Heart right ventricle (tissue), 16 donors: ENCODE results near the gene SH2D1A. TPM values are rescaled to one million over a fixed set of nuclear protein-coding genes. Genes with fewer than 3 reads are reported as not detected.

Experiments
- ATAC-seq, 8 donors: fragments of 200-7000 bp; cut with Tn5 transposase; one replicate each; pipeline ENCODE4 v1.9.1; 2020; ENCODE audit warnings: mild to moderate bottlenecking in 8 of 8, moderate library complexity in 8 of 8, moderate number of reproducible peaks in 1 of 8
- DNase-seq, 2 donors: peaks; one replicate each; pipeline ENCODE4 v3.0.0-alpha.2; 2020
- H3K27ac ChIP-seq, 10 donors: fragments of 200-600 bp; sonication (generic) in 2 of 10; one replicate each; pipeline versions ENCODE4 v1.5.0 to v1.8.0; 2020 to 2022; ENCODE audit warnings: mild to moderate bottlenecking in 3 of 10
- H3K27me3 ChIP-seq, 7 donors: fragments of 200-600 bp; one replicate each; pipeline ENCODE4 v1.8.0; 2021 to 2022; ENCODE audit warnings: mild to moderate bottlenecking in 2 of 7
- H3K36me3 ChIP-seq, 9 donors: fragments of 200-600 bp; sonication (generic) in 1 of 9; one replicate each; pipeline versions ENCODE4 v1.5.0 to v1.8.0; 2020 to 2022; ENCODE audit warnings: mild to moderate bottlenecking in 2 of 9
- H3K4me1 ChIP-seq, 9 donors: fragments of 200-600 bp; sonication (generic) in 1 of 9; one replicate each; pipeline versions ENCODE4 v1.5.0 to v1.8.0; 2020 to 2022; ENCODE audit warnings: mild to moderate bottlenecking in 4 of 9
- H3K4me3 ChIP-seq, 10 donors: fragments of 200-600 bp; sonication (generic) in 2 of 10; one replicate each; pipeline versions ENCODE4 v1.5.0 to v1.8.0; 2020 to 2022; ENCODE audit warnings: mild to moderate bottlenecking in 7 of 10, moderate library complexity in 2 of 10
- H3K9me3 ChIP-seq, 11 donors: fragments of 200-600 bp in 10 of 11; sonication (generic) in 2 of 11; one replicate each; pipeline versions ENCODE4 v1.5.0 to v1.8.0; 2013 to 2022; ENCODE audit warnings: mild to moderate bottlenecking in 2 of 11, control low read depth in 1 of 11, moderate library complexity in 1 of 11
- CTCF ChIP-seq, 9 donors: fragments of 200-600 bp; sonication (generic) in 2 of 9; IDR thresholded peaks; one replicate each; pipeline versions ENCODE4 v1.5.0 to v1.8.0; 2021 to 2022; ENCODE audit warnings: antibody characterized with exemption in 9 of 9, mild to moderate bottlenecking in 5 of 9, moderate library complexity in 1 of 9
- WGBS, 2 donors: extraction: QIAGEN DNeasy Blood & Tissue Kit; methylation state at CpG; one replicate each; pipeline ENCODE4 v1.1.7; 2013; ENCODE audit warnings: inconsistent platforms in 1 of 2; 5-methylcytosine and 5-hydroxymethylcytosine counted together
- intact Hi-C, 10 donors: fragments of 100-400 bp; cut with DNase I; formaldehyde crosslinking; loops; one replicate each; pipeline versions ENCODE4 v1.11.1 to v1.14.2; 2022
- polyA plus RNA-seq, 2 donors: library from polyadenylated mRNA; stranded (reverse); fragments of 200-250 nt; gene quantifications; one replicate each; pipeline ENCODE4 v1.2.3, GENCODE V29; 2013
- total RNA-seq, 10 donors: library from RNA; stranded (reverse); fragmentation: NEBNext Ultra II Directional in 3 of 10; extraction: Animal tissue kit (Norgen Biotek cat#: 25700) in 3 of 10; gene quantifications; one replicate each; pipeline versions ENCODE4 v1.2.1 to v1.2.4, GENCODE V29; 2021 to 2023
- donor health status: Arrhythmogenic right ventricular cardiomyopathy.
- donor health status: ischemic (EF 13 %, LVEDD 7.1; RV severe dilation, severe dysfunction).
- donor health status: healthy with polysubstance abuse.
- donor health status: DM: no; HTN: yes; CAD: no.
- donor health status: DM: no; HTN: no; CAD: no.
- donor health status: ischemic (EF 25% LVEDD 6.9; RV normal size, moderate dysfunction).
- donor health status: ischemic (EF 25% LVEDD 5.7; RV mildly dilated, moderate dysfunction).
- donor health status: healthy.
- donor health status: DM: yes; HTN: yes; CAD: no.
- donor health status: Ischemic cardiomyopathy.
- donor health status: ischemic (EF 35%, LVEDD 5.7; RV mildly dilated, moderate dysfunction).
- donor health status: nonischemic (EF 11% LVEDD 7.7; RV severe dilation, severe dysfunction).
- donor health status: DM: yes; HTN: yes; CAD: no.
- donor health status: PGD.
- donor health status: ischemic (EF 29% LVEDD 5.4; RV normal size, mild dysfunction).
- donor health status: nonischemic (EF 23%, LVEDD 6.1; RV moderate dilation, normal function).

The SH2D1A gene
- total and polyA plus RNA-seq, 12 donors, result 0.03 to 1.6 (median 0.13) TPM; not detected in 5

DNA sequence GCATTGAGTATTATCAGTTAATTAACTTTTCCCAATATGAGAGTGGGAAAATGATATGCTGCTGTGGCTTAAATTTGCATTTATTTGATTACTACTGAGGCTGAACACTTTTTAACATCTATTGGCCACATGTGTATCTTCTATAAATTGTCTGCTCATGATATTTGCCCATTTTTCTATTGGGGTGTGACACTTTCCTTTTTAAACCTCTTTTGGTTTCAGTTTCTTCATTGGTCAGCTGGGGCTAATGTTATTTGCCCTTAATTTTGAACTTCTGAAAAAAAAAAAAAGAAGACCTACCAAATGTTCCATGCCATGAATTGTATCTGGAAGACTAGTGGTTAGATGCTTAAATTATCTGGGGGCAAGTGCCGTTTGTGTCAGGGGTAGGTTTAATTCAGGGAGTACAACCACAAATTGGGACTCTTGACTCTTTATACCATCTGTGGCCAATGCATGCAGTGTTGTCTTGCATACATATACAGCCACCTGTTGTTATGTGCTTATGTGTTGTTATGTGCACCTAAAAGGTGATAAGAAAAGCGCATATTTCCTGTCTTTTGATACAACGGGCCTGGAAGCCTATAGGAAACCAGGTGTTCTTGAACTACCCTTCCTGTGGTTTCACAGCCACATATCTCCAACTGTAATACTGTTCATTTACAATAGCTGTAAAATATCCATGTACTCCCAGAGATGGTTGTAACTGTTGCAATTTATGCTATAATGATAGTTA is 49.0 kb downstream of the SH2D1A start:
- no peak for TF ChIP-seq CTCF (IDR thresholded peaks at IDR 0.05)
- no peaks in the 10 kb centered on the region for H3K36me3 ChIP-seq
- H3K27ac ChIP-seq, result no peak overlapping the region
- H3K27me3 ChIP-seq, result peaks cover 0 to 20% (median 0%) of the 10 kb centered on the region in 7 donors
- no peak for ATAC-seq
- no peaks in the 10 kb centered on the region for H3K9me3 ChIP-seq
- intact Hi-C loops, result no loop called here
- no peak for DNase-seq
- 77 to 83% methylated on average over 3 of the region's 3 CpGs for WGBS, 2 donors
- H3K4me1 ChIP-seq, result peaks cover 0 to 10% (median 0%) of the 10 kb centered on the region in 9 donors
- no peak overlapping the region for H3K4me3 ChIP-seq

- no peak for TF ChIP-seq CTCF (IDR thresholded peaks at IDR 0.05)
- intact Hi-C loops, result no loop called here
- Histone ChIP-seq H3K9me3 (no peaks in the 10 kb centered on the region), H3K27ac (no peak overlapping the region), H3K27me3 (peaks cover 0 to 6% (median 0%) of the 10 kb centered on the region in 7 donors), H3K36me3 (no peaks in the 10 kb centered on the region), H3K4me3 (no peak overlapping the region), H3K4me1 (peaks cover 0 to 4% (median 0%) of the 10 kb centered on the region in 9 donors)
- no peak for ATAC-seq
- DNase-seq, result no peak
- WGBS, 2 donors, result 53 to 57% methylated on average over 2 of the region's 2 CpGs
Measured at GRCh38 chrX:124401696-124402095, 55.3 kb downstream of the SH2D1A start.

DNA sequence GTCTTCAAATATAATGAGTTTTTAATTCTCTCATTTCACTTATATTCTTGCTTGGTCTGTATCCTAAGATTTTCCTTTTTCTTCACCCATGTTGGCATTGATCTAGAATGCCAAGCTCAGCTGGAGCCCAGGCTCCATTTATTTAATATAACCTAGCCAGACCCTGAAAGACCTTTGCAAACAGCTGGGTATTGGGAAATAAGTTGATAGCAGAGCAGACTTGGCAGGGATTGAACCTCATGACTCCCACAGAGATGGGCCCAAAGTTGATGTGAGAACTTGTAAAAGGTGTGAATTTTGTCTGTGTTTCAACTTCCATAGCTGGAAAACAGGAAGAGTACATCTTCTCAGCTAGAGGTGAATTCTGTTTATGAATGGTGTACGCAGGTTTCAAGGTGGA is 59.5 kb downstream of the SH2D1A start:
- WGBS, 2 donors, result 93 to 94% methylated on average over 1 of the region's 1 CpG
- intact Hi-C loops, result no loop called here
- no peak for DNase-seq
- no peak overlapping the region for H3K4me3 ChIP-seq
- no peaks in the 10 kb centered on the region for H3K9me3 ChIP-seq
- peaks cover 0 to 4% (median 0%) of the 10 kb centered on the region in 9 donors for H3K4me1 ChIP-seq
- H3K36me3 ChIP-seq, result no peaks in the 10 kb centered on the region
- peak in 1 of 8 donors; percentile 22 for ATAC-seq
- H3K27me3 ChIP-seq, result no peaks in the 10 kb centered on the region
- no peak for TF ChIP-seq CTCF (IDR thresholded peaks at IDR 0.05)
- no peak overlapping the region for H3K27ac ChIP-seq

- intact Hi-C loops, result no loop called here
- no peaks in the 10 kb centered on the region for H3K36me3 ChIP-seq
- DNase-seq (peak in 1 of 2 donors; percentile 37), ATAC-seq (peak in 6 of 8 donors; percentile 58 to 92 (median 68))
- peaks cover 0 to 4% (median 0%) of the 10 kb centered on the region in 9 donors for H3K4me1 ChIP-seq
- H3K4me3 ChIP-seq, result no peak overlapping the region
- no peaks in the 10 kb centered on the region for H3K9me3 ChIP-seq
- TF ChIP-seq CTCF (IDR thresholded peaks at IDR 0.05), result peak in 7 of 9 donors; percentile 45 to 63 (median 60)
- WGBS, 2 donors, result 21 to 24% methylated on average over 12 of the region's 12 CpGs
- H3K27ac ChIP-seq, result no peak overlapping the region
- H3K27me3 ChIP-seq, result no peaks in the 10 kb centered on the region
Measured at GRCh38 chrX:124406294-124407014, 60.1 kb downstream of the SH2D1A start.
